CD4-positive, alpha-beta T cell treated with Interleukin-17A for 1 hour (primary cell): ENCODE results near the gene KCND3.
A peak's percentile ranks its signal among the peaks of the same experiment; 100 is the strongest.

Experiments used
- DNase-seq: peaks from one replicate; pipeline ENCODE4 v3.0.0-alpha.2; 2020

The KCND3 gene

GRCh38 chr1:111909030-111909429, 80.4 kb downstream of the KCND3 start:
- no peak for DNase-seq

- no peak for DNase-seq
Observed at GRCh38 chr1:111908011-111908621, 81.4 kb downstream of the KCND3 start.

- no peak for DNase-seq
Observed at GRCh38 chr1:111907321-111907720, 82.1 kb downstream of the KCND3 start.

- no peak for DNase-seq
Observed at GRCh38 chr1:111906816-111907215, 82.7 kb downstream of the KCND3 start.

- no peak for DNase-seq
Observed at GRCh38 chr1:111906111-111906510, 83.4 kb downstream of the KCND3 start.

- no peak for DNase-seq
Observed at GRCh38 chr1:111904478-111905218, 84.8 kb downstream of the KCND3 start.

- DNase-seq = no peak
Observed at GRCh38 chr1:111903871-111904449, 85.5 kb downstream of the KCND3 start.

- DNase-seq = no peak
Observed at GRCh38 chr1:111903148-111903870, 86.2 kb downstream of the KCND3 start.

GRCh38 chr1:111895469-111895868, 94.0 kb downstream of the KCND3 start:
- DNase-seq = no peak

- no peak for DNase-seq
Observed at GRCh38 chr1:111895017-111895416, 94.5 kb downstream of the KCND3 start.

- no peak for DNase-seq
Observed at GRCh38 chr1:111894497-111894896, 95.0 kb downstream of the KCND3 start.

GRCh38 chr1:111891566-111891965, 97.9 kb downstream of the KCND3 start:
- DNase-seq = no peak

GRCh38 chr1:111888740-111889376, 100.6 kb downstream of the KCND3 start:
- DNase-seq = peak; percentile 2

- no peak for DNase-seq
Observed at GRCh38 chr1:111887875-111888274, 101.6 kb downstream of the KCND3 start.

GRCh38 chr1:111887385-111887784, 102.1 kb downstream of the KCND3 start:
- no peak for DNase-seq

- no peak for DNase-seq
Observed at GRCh38 chr1:111886741-111887140, 102.7 kb downstream of the KCND3 start.

GRCh38 chr1:111884772-111885443, 104.6 kb downstream of the KCND3 start:
- DNase-seq = no peak

GRCh38 chr1:111882986-111883560, 106.4 kb downstream of the KCND3 start:
- no peak for DNase-seq

GRCh38 chr1:111882559-111882958, 106.9 kb downstream of the KCND3 start:
- DNase-seq = no peak

- DNase-seq = no peak
Observed at GRCh38 chr1:111880881-111881837, 108.3 kb downstream of the KCND3 start.

- no peak for DNase-seq
Observed at GRCh38 chr1:111879081-111879480, 110.4 kb downstream of the KCND3 start.
